Measurements from ENCODE around the gene HOXD1. TPM values are rescaled to one million over a fixed set of nuclear protein-coding genes. Genes with fewer than 3 reads are reported as not detected.

HOXD1 gene
- total RNA-seq, 1 experiment from 2014 or later: 0.06 TPM

GRCh38 chr2:176159663-176160250, 28.7 kb upstream of the HOXD1 start:
- H3K4me3 ChIP-seq: no peak overlapping the region
- H3K27me3 ChIP-seq: no peaks in the 10 kb centered on the region
- no peak overlapping the region for H3K27ac ChIP-seq
- no peak for DNase-seq
- H3K9me3 ChIP-seq (replicated peaks): no peaks in the 10 kb centered on the region
- no peaks in the 10 kb centered on the region for H3K4me1 ChIP-seq
- H3K36me3 ChIP-seq: no peaks in the 10 kb centered on the region

- H3K4me3 ChIP-seq: no peak overlapping the region
- H3K27me3 ChIP-seq: no peaks in the 10 kb centered on the region
Observed at GRCh38 chr2:176160251-176160985, 28.1 kb upstream of the HOXD1 start.

GRCh38 chr2:176160986-176161824, 27.3 kb upstream of the HOXD1 start:
- H3K4me1 ChIP-seq: no peaks in the 10 kb centered on the region

More at GRCh38 chr2:176160251-176160985, 28.1 kb upstream of the HOXD1 start:
- no peaks in the 10 kb centered on the region for H3K9me3 ChIP-seq (replicated peaks)
- no peak overlapping the region for H3K27ac ChIP-seq
- no peaks in the 10 kb centered on the region for H3K36me3 ChIP-seq
- no peak for DNase-seq
- H3K4me1 ChIP-seq: no peaks in the 10 kb centered on the region

DNA sequence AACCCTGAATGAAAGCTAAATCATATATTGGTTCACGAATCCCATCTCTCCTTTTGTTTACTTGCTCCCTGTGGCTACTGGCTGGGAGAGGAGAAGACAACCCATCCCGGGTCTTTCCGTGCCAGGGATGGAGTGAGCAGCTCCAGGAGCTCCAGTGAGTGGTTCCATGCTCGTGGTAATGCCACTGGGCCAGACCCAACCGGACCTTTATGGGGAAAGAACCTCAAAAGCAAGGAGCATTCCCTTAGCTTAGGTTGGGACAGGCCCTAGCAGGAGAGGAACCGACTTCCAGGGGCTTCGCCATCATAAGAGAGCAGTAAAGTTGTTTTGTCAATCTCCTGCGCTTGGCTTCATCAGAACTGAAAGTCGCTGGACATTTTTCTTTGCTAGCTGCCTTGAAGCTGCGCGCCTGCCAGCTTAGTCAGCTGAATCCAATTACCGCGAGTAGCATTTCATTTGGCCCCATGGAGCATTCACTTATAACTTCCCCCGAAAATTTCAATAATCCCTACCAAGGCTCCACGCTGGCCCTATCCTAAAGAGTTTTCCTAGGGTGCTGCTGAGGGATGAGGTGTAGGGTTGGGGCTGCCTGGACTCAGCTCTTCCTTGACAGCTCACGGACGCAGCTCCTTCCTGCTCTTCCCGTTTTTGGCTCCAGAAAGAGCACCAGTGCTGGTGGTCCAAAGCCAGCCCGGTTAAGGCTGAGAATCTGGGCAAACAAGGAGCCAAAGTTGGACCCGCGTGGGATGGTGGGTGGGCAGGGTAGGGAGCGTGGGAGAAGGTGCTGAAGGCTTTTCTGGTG, 26.4 kb upstream of the HOXD1 start:
- 0 out of 2 replicates have a peak, but pooled peaks cover 7% of the 10 kb centered on the region for H3K27me3 ChIP-seq
- no peaks in the 10 kb centered on the region for H3K4me1 ChIP-seq
- H3K36me3 ChIP-seq: no peaks in the 10 kb centered on the region
- no peak for DNase-seq
- no peak overlapping the region for H3K4me3 ChIP-seq
- no peaks in the 10 kb centered on the region for H3K9me3 ChIP-seq (replicated peaks)
- H3K27ac ChIP-seq: no peak overlapping the region

More at GRCh38 chr2:176160986-176161824, 27.3 kb upstream of the HOXD1 start:
- H3K36me3 ChIP-seq: no peaks in the 10 kb centered on the region
- H3K27me3 ChIP-seq: 0 out of 2 replicates have a peak, but pooled peaks cover 7% of the 10 kb centered on the region
- DNase-seq: no peak
- no peak overlapping the region for H3K27ac ChIP-seq
- no peak overlapping the region for H3K4me3 ChIP-seq
- no peaks in the 10 kb centered on the region for H3K9me3 ChIP-seq (replicated peaks)

GRCh38 chr2:176162911-176163671, 25.4 kb upstream of the HOXD1 start:
- no peak overlapping the region for H3K4me3 ChIP-seq
- no peaks in the 10 kb centered on the region for H3K9me3 ChIP-seq (replicated peaks)
- no peaks in the 10 kb centered on the region for H3K4me1 ChIP-seq
- H3K27me3 ChIP-seq: 0 out of 2 replicates have a peak, but pooled peaks cover 7% of the 10 kb centered on the region
- no peak overlapping the region for H3K27ac ChIP-seq
- H3K36me3 ChIP-seq: no peaks in the 10 kb centered on the region
- no peak for DNase-seq

DNA sequence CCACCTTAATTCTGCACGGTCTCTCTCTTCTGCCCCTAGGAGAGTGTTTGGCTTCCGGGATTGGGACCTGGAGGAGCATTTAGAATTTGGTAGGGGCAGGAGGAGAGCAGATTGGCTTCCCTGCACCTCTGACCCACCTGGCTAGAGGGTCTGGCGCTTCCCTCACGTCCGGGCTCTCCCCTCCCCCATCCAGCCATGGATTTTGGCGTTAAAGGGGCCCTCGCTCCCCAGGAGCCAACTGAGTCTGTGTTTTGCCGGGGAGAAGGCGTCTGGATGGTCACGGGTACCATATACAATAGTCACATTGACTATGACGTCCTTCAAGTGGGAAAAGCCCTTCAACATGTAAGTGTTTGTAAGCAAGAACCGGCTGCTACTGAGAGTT, 24.8 kb upstream of the HOXD1 start:
- no peak for DNase-seq
- Histone ChIP-seq H3K27ac (no peak overlapping the region), H3K27me3 (0 out of 2 replicates have a peak, but pooled peaks cover 7% of the 10 kb centered on the region), H3K4me1 (no peaks in the 10 kb centered on the region), H3K9me3 (replicated peaks) (no peaks in the 10 kb centered on the region), H3K4me3 (no peak overlapping the region), H3K36me3 (no peaks in the 10 kb centered on the region)

- H3K27me3 ChIP-seq: 0 out of 2 replicates have a peak, but pooled peaks cover 7% of the 10 kb centered on the region
- no peaks in the 10 kb centered on the region for H3K36me3 ChIP-seq
- no peaks in the 10 kb centered on the region for H3K9me3 ChIP-seq (replicated peaks)
- H3K4me1 ChIP-seq: no peaks in the 10 kb centered on the region
- no peak overlapping the region for H3K27ac ChIP-seq
- no peak overlapping the region for H3K4me3 ChIP-seq
- no peak for DNase-seq
Observed at GRCh38 chr2:176164201-176164600, 24.3 kb upstream of the HOXD1 start.

DNA sequence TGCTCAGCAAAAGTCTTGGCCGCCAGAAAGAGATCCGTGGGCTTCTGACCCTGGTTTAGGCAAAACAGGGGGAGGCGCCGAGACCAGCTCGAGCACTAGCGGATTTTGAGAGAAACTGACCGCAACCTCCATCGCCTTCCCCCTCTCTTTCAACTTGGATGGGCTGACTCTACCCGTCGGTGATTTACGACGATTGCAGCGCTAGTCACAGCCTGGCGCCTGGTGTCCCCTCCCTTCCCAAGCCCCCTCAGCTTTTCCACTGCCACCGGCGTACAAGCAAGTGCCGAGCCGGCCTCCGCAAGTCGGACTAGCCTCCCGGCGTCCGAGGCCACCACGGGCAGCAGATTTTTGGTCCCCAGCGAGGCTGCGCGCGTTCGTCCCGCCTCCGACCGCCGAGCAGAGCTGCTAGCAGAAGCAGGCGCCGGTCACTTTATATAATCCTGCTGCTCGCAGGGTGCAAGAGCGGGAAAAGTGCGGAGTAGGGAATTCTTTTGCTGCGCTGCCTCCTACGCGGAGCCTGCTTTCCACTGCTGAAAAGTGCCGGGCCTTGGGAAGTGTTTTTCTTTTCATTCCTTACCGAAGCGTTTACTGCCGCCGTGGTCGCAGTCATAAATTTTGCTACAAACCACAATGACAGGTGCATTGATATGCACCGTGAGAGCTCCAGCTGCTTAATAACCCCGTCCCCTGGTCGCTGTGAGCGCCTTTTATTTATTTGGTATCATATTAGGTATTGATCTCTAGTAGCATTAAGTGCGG, 23.7 kb upstream of the HOXD1 start:
- Histone ChIP-seq H3K27me3 (0 out of 2 replicates have a peak, but pooled peaks cover 7% of the 10 kb centered on the region), H3K36me3 (no peaks in the 10 kb centered on the region), H3K4me1 (no peaks in the 10 kb centered on the region), H3K4me3 (peak overlapping the region; percentile 26), H3K9me3 (replicated peaks) (no peaks in the 10 kb centered on the region), H3K27ac (no peak overlapping the region)
- peak in 1 of 2 experiments; percentile 27 for DNase-seq

DNA sequence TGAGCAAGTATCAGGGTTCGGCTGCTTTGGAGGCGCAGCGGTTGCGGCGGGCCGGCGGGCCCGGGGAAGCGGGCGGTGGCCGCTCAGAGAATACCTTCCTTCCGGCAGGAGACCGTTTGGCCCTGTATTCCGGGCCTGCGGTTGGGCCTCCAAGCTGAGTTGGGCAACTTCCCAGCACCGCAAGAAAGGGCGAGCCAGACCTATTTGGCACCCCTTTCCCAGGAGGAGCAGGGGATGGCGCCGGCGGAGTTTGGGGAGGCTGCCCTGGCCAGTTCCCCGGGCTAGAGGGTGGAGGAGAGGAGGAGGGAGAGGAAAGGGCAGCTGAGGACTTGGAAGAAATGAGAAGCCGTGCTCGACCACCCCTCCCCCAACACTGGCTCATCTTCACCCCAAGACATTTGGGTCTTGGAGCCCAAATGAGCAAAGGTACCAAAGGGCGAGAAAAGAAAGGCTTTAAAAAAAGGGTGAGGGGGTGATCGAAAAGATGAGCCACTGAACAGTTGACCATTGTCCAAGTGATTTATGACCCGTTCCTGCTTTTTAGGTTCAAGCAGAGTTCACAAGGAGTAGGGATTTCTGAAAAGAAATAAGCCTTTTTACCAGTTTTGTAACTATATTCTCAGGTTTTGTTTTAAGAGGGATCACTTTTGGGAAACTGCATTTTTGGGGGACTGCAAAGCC, 23.0 kb upstream of the HOXD1 start:
- DNase-seq: no peak
- Histone ChIP-seq H3K4me1 (no peaks in the 10 kb centered on the region), H3K27ac (no peak overlapping the region), H3K4me3 (peak overlapping the region; percentile 26), H3K27me3 (0 out of 2 replicates have a peak, but pooled peaks cover 7% of the 10 kb centered on the region), H3K9me3 (replicated peaks) (no peaks in the 10 kb centered on the region), H3K36me3 (no peaks in the 10 kb centered on the region)

- Histone ChIP-seq H3K27me3 (0 out of 2 replicates have a peak, but pooled peaks cover 7% of the 10 kb centered on the region), H3K9me3 (replicated peaks) (no peaks in the 10 kb centered on the region), H3K4me1 (no peaks in the 10 kb centered on the region), H3K36me3 (no peaks in the 10 kb centered on the region), H3K27ac (no peak overlapping the region), H3K4me3 (no peak overlapping the region)
- DNase-seq: no peak
Observed at GRCh38 chr2:176166272-176166671, 22.2 kb upstream of the HOXD1 start.

- Histone ChIP-seq H3K4me1 (no peaks in the 10 kb centered on the region), H3K9me3 (replicated peaks) (no peaks in the 10 kb centered on the region), H3K27me3 (0 out of 2 replicates have a peak, but pooled peaks cover 7% of the 10 kb centered on the region), H3K36me3 (no peaks in the 10 kb centered on the region), H3K27ac (no peak overlapping the region), H3K4me3 (no peak overlapping the region)
- no peak for DNase-seq
Observed at GRCh38 chr2:176167398-176167797, 21.1 kb upstream of the HOXD1 start.

GRCh38 chr2:176169181-176169580, 19.3 kb upstream of the HOXD1 start:
- Histone ChIP-seq H3K36me3 (no peaks in the 10 kb centered on the region), H3K27me3 (0 out of 2 replicates have a peak, but pooled peaks cover 7% of the 10 kb centered on the region), H3K4me3 (no peak overlapping the region), H3K4me1 (no peaks in the 10 kb centered on the region), H3K9me3 (replicated peaks) (no peaks in the 10 kb centered on the region), H3K27ac (no peak overlapping the region)
- DNase-seq: no peak

All from SJCRH30 (cell line).